Thoracic aorta (tissue), 2 donors: ENCODE results near the gene MYO10. TPM values are rescaled to one million over a fixed set of nuclear protein-coding genes. Genes with fewer than 3 reads are reported as not detected.

ENCODE experiments used
- ATAC-seq: fragments of 150-250 bp; one replicate; pipeline ENCODE4 v1.8.0; 2017; ENCODE audit warnings: low read depth; ENCODE audit not compliant: insufficient number of reproducible peaks, low FRiP score
- DNase-seq: peaks from one replicate; pipeline ENCODE4 v3.0.0-alpha.2; 2020; ENCODE audit warnings: low spot score
- H3K27ac ChIP-seq, 2 donors: fragments of 200-600 bp; sonication (generic); 1 replicate in 1 of 2; 2 replicates in 1 of 2; pipeline ENCODE4 v1.5.1; 2016; ENCODE audit warnings: mild to moderate bottlenecking in 2 of 2, moderate library complexity in 2 of 2
- H3K27me3 ChIP-seq: fragments of 200-600 bp; sonication (generic); replicated peaks from 2 replicates; pipeline ENCODE4 v1.6.0; 2016; ENCODE audit warnings: mild to moderate bottlenecking; ENCODE audit not compliant: insufficient read depth
- H3K36me3 ChIP-seq: fragments of 200-600 bp; sonication (generic); one replicate; pipeline ENCODE4 v1.5.1; 2016
- H3K4me1 ChIP-seq, 2 donors: fragments of 200-600 bp; sonication (generic); 1 replicate in 1 of 2; 2 replicates in 1 of 2; pipeline versions ENCODE4 v1.5.1 to v1.6.0; 2016; ENCODE audit warnings: low read depth in 2 of 2, mild to moderate bottlenecking in 1 of 2; ENCODE audit not compliant: control insufficient read depth in 1 of 2
- H3K4me3 ChIP-seq: fragments of 200-600 bp; sonication (generic); 2 replicates; pipeline ENCODE4 v1.5.1; 2016; ENCODE audit warnings: mild to moderate bottlenecking
- H3K9me3 ChIP-seq: fragments of 200-600 bp; sonication (generic); 2 replicates; pipeline ENCODE4 v1.5.1; 2016
- total RNA-seq, 2 donors: library from RNA; depleted of rRNA; stranded (reverse); fragments of >200 nt; gene quantifications; one replicate each; pipeline versions ENCODE4 v1.1.0 to v1.2.3, GENCODE V29; 2016
- TF ChIP-seq, protein P1 (sequence below): fragments of 200-600 bp; sonication (generic); IDR thresholded peaks from one replicate; pipeline ENCODE4 v1.5.1; 2019; ENCODE audit warnings: antibody characterized with exemption

The MYO10 gene
- total RNA-seq, 2 donors from 2014 or later = 11.4 to 41.7 TPM

DNA sequence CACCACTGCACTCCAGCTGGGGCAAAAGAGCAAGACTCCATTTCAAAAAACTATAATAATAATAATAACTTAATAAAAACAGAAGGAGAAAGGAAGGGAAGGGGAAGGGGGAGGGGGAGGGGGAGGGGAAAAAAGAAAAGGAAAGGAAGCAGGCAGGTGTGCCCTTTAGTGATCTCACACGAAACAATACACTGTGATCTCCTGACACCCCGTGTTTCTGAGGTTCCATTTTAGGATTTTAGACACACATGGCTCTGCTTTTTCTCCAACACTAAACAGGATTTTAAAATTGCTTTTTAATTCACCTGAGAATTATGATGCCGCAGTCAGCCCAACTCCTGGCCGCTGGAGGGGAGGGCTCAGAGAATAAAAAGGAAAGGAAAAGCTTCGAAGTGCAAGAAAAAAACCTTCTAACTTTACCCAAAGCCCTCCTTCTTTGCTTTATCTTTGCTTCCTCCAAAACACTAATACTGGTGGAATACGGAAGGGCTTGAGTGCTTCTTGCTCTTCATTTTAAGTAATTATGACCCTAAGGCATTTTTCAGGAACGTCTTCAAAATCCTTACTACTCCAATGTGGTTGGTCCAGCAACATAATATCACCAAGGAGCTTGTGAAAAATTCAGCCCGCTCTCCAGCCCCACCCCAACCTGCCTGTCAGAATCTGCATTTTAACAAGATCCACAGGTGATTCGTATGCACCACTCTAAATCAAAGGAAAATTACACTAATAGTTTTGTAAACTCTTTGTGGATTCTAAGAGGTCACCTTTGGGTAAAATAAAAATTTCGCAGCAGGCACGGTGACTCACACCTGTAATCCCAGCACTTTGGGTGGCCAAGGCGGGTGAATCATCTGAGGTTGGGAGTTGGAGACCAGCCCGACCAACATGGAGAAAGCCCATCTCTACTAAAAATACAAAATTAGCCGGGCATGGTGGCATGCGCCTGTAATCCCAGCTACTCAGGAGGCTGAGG, 66.0 kb downstream of the MYO10 start:
- DNase-seq (no peak), ATAC-seq (no peak)
- TF ChIP-seq, protein P1, sequence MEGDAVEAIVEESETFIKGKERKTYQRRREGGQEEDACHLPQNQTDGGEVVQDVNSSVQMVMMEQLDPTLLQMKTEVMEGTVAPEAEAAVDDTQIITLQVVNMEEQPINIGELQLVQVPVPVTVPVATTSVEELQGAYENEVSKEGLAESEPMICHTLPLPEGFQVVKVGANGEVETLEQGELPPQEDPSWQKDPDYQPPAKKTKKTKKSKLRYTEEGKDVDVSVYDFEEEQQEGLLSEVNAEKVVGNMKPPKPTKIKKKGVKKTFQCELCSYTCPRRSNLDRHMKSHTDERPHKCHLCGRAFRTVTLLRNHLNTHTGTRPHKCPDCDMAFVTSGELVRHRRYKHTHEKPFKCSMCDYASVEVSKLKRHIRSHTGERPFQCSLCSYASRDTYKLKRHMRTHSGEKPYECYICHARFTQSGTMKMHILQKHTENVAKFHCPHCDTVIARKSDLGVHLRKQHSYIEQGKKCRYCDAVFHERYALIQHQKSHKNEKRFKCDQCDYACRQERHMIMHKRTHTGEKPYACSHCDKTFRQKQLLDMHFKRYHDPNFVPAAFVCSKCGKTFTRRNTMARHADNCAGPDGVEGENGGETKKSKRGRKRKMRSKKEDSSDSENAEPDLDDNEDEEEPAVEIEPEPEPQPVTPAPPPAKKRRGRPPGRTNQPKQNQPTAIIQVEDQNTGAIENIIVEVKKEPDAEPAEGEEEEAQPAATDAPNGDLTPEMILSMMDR = no peak
- Histone ChIP-seq H3K4me3 (no peak overlapping the region), H3K9me3 (no peaks in the 10 kb centered on the region), H3K27me3 (no peaks in the 10 kb centered on the region), H3K36me3 (no peaks in the 10 kb centered on the region), H3K27ac (no peak overlapping the region), H3K4me1 (peaks cover 6 to 23% of the 10 kb centered on the region in 2 donors)

DNA sequence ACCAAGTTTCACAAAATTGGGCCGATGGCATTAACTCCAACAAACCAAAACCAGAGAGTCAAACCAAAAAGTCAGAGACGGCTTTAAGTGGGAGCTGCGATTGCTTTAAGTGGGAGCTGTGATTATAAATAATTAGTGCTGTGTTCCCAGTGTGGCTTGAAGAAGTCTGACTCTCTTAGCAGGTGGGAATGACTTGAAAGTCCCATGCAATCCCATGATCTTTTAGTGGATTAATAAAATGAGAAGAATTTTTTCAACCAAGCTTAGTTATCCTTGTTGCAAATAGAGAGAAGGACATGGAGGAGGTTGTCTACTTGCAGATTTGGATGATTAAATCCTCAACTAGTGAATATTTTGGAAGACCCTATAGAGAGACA, 68.5 kb downstream of the MYO10 start:
- TF ChIP-seq, protein P1 = no peak
- Histone ChIP-seq H3K36me3 (no peaks in the 10 kb centered on the region), H3K27me3 (no peaks in the 10 kb centered on the region), H3K4me3 (no peak overlapping the region), H3K4me1 (peaks cover 6 to 30% of the 10 kb centered on the region in 2 donors), H3K9me3 (no peaks in the 10 kb centered on the region), H3K27ac (no peak overlapping the region)
- no peak for ATAC-seq
- DNase-seq = no peak

DNA sequence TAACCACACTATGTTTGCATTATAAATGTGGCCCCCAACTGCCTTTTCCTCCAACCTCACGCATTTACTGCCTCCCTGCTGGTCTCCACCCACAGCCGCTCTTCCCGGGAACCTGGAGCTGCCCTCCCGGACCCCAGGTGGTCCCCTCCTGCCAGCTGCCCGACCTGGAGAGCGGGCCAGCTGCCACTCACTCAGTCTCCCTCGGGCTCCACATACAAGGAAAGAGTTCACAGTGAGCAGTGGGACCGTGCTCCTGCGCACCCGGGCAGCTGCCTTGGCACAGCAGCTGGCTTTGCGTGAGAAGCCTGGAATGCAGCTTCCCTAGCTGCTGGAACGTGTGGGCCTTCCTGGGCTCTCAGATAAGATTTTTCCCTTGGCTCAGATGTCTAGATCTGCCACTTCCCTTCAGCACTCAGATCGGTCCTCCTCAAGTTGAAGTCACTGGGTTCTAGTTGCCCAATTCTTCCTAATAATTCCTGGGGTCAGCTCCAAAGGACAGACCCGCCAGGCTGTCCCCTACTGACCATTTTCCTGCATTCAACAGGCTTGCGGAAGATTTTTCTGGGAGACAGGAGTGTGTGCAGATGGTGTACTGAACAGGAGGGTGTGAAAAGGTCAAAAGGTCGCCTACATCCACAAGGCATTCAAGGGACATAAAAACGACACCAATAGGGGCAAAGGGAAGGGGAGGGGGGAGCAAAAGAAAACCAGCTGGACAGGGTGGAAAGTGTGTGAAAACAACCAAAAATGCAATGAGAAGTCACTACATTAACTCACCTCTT, 69.1 kb downstream of the MYO10 start:
- Histone ChIP-seq H3K27ac (peak overlapping the region in 1 of 2 donors; percentile 58), H3K4me3 (peak overlapping the region; percentile 48), H3K9me3 (no peaks in the 10 kb centered on the region), H3K27me3 (no peaks in the 10 kb centered on the region), H3K36me3 (no peaks in the 10 kb centered on the region), H3K4me1 (peaks cover 6 to 28% of the 10 kb centered on the region in 2 donors)
- TF ChIP-seq, protein P1 = no peak
- no peak for DNase-seq
- ATAC-seq = no peak

DNA sequence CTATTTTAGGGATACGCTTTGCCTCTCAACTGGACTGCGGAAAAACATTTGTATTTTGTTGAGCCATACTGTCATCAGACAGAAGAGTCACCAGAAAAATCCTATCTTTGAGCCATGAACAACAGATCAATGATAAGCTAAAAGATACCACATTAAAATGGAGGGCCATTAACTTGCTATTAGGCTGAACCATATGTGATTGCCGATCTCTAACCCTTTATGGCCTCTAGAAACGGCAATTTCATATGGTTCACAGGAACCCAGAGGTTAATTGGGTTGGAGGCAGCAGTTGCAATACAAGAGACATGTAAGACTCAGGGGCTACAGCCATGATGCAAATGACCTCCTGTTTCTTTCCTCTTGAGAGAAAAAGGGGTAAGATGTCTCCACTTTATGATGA, 69.8 kb downstream of the MYO10 start:
- TF ChIP-seq, protein P1 = no peak

DNA sequence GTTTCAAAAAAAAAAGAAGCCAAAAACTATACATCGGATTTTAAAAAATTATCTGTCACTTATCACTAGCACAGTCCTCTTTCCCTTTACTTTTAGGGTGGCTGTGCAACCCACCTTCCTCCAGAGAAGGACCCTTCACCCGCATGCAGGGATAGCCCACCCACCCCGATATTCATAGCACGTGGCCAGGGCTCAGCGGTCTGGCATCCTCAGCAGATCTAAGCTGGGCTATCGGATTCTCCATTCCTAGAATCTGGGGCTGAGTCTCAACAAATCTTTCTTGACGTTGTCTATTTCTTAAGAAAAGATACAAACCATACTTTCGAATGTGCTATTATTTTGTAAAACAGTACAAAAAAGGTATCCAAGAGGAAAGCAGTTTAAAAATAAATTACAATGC, 70.9 kb downstream of the MYO10 start:
- peaks cover 0 to 18% of the 10 kb centered on the region in 2 donors for H3K4me1 ChIP-seq
- H3K4me3 ChIP-seq = no peak overlapping the region
- TF ChIP-seq, protein P1 = no peak
- H3K27ac ChIP-seq = no peak overlapping the region
- DNase-seq (no peak), ATAC-seq (no peak)
- no peaks in the 10 kb centered on the region for H3K27me3 ChIP-seq
- H3K36me3 ChIP-seq = no peaks in the 10 kb centered on the region
- H3K9me3 ChIP-seq = no peaks in the 10 kb centered on the region

More for the DNA sequence above, 69.8 kb downstream of the MYO10 start:
- H3K9me3 ChIP-seq = no peaks in the 10 kb centered on the region
- no peak overlapping the region for H3K27ac ChIP-seq
- no peak for ATAC-seq
- no peak overlapping the region for H3K4me3 ChIP-seq
- H3K4me1 ChIP-seq = peaks cover 3 to 21% of the 10 kb centered on the region in 2 donors
- DNase-seq = no peak
- no peaks in the 10 kb centered on the region for H3K36me3 ChIP-seq
- H3K27me3 ChIP-seq = no peaks in the 10 kb centered on the region
